Liver (tissue), 9 donors: ENCODE data around the gene HPS6. TPM values are rescaled to one million over a fixed set of nuclear protein-coding genes. Genes with fewer than 3 reads are reported as not detected.

Source experiments
- DNase-seq: peaks from one replicate; pipeline ENCODE4 v3.0.0-alpha.2; 2017; ENCODE audit warnings: low spot score
- H3K27ac ChIP-seq, 2 donors: one replicate each; pipeline ENCODE4 v1.7.0; 2013; ENCODE audit warnings: inconsistent platforms in 2 of 2, low read length in 2 of 2, control low read depth in 1 of 2, low read depth in 1 of 2, mild to moderate bottlenecking in 1 of 2
- H3K27me3 ChIP-seq, 4 donors: one replicate each; pipeline versions ENCODE4 v1.6.1 to v1.7.0; 2013; ENCODE audit warnings: low read length in 3 of 4, inconsistent platforms in 1 of 4, mild to moderate bottlenecking in 1 of 4, moderate library complexity in 1 of 4; ENCODE audit not compliant: control insufficient read depth in 4 of 4, insufficient read depth in 4 of 4
- H3K36me3 ChIP-seq, 4 donors: one replicate each; pipeline versions ENCODE4 v1.6.1 to v1.7.0; 2013; ENCODE audit warnings: low read length in 3 of 4, mild to moderate bottlenecking in 3 of 4, low read depth in 1 of 4, moderate library complexity in 1 of 4; ENCODE audit not compliant: control insufficient read depth in 4 of 4, insufficient read depth in 3 of 4
- H3K4me1 ChIP-seq, 4 donors: one replicate each; pipeline versions ENCODE4 v1.6.1 to v1.7.0; 2013; ENCODE audit warnings: low read length in 3 of 4, mild to moderate bottlenecking in 3 of 4, moderate library complexity in 1 of 4; ENCODE audit not compliant: control insufficient read depth in 4 of 4, insufficient read depth in 4 of 4
- H3K4me3 ChIP-seq, 3 donors: one replicate each; pipeline versions ENCODE4 v1.6.1 to v1.7.0; 2013; ENCODE audit warnings: low read length in 3 of 3, control low read depth in 1 of 3, low read depth in 1 of 3, mild to moderate bottlenecking in 1 of 3
- H3K9ac ChIP-seq, 2 donors: one replicate each; pipeline ENCODE4 v1.7.0; 2013; ENCODE audit warnings: low read length in 2 of 2, mild to moderate bottlenecking in 2 of 2, moderate library complexity in 2 of 2, control low read depth in 1 of 2, low read depth in 1 of 2
- H3K9me3 ChIP-seq, 4 donors: one replicate each; pipeline versions ENCODE4 v1.6.1 to v1.7.0; 2013; ENCODE audit warnings: low read length in 3 of 4; ENCODE audit not compliant: control insufficient read depth in 4 of 4
- EGR1 ChIP-seq, 2 donors: IDR thresholded peaks; 2 replicates each; pipeline ENCODE4 v1.6.1; 2016 to 2018; ENCODE audit warnings: antibody characterized with exemption in 2 of 2, low read depth in 2 of 2
- FOXA1 ChIP-seq: IDR thresholded peaks from 2 replicates; pipeline ENCODE4 v1.6.1; 2016; ENCODE audit warnings: antibody characterized with exemption
- FOXA2 ChIP-seq: IDR thresholded peaks from 2 replicates; pipeline ENCODE4 v1.6.1; 2016; ENCODE audit warnings: antibody characterized with exemption
- GABPA ChIP-seq, 2 donors: IDR thresholded peaks in 1 of 2; conservative IDR thresholded peaks in 1 of 2; 2 replicates each; pipeline ENCODE4 v1.6.1; 2016; ENCODE audit warnings: antibody characterized with exemption in 2 of 2, mild to moderate bottlenecking in 1 of 2, moderate library complexity in 1 of 2
- HNF4A ChIP-seq, 2 donors: conservative IDR thresholded peaks; 2 replicates each; pipeline ENCODE4 v1.6.1; 2016; ENCODE audit warnings: antibody characterized with exemption in 2 of 2, mild to moderate bottlenecking in 2 of 2
- JUND ChIP-seq, 2 donors: IDR thresholded peaks; 2 replicates each; pipeline ENCODE4 v1.6.1; 2016; ENCODE audit warnings: antibody characterized with exemption in 2 of 2
- NR2F2 ChIP-seq: IDR thresholded peaks from 2 replicates; pipeline ENCODE4 v1.6.1; 2016; ENCODE audit warnings: antibody characterized with exemption
- RAD21 ChIP-seq, 2 donors: IDR thresholded peaks; 2 replicates each; pipeline ENCODE4 v1.6.1; 2016; ENCODE audit warnings: antibody characterized with exemption in 2 of 2, mild to moderate bottlenecking in 2 of 2
- REST ChIP-seq: IDR thresholded peaks from 2 replicates; pipeline ENCODE4 v1.6.1; 2016; ENCODE audit warnings: antibody characterized with exemption, mild to moderate bottlenecking
- RXRA ChIP-seq, 2 donors: IDR thresholded peaks; 2 replicates each; pipeline ENCODE4 v1.6.1; 2017 to 2018; ENCODE audit warnings: antibody characterized with exemption in 2 of 2, mild to moderate bottlenecking in 1 of 2
- SP1 ChIP-seq: IDR thresholded peaks from 2 replicates; pipeline ENCODE4 v1.6.1; 2018; ENCODE audit warnings: antibody characterized with exemption, mild to moderate bottlenecking
- TAF1 ChIP-seq: conservative IDR thresholded peaks from 2 replicates; pipeline ENCODE4 v1.6.1; 2016; ENCODE audit warnings: antibody characterized with exemption, mild to moderate bottlenecking
- YY1 ChIP-seq: IDR thresholded peaks from 2 replicates; pipeline ENCODE4 v1.6.1; 2016; ENCODE audit warnings: antibody characterized with exemption, mild to moderate bottlenecking
- ZBTB33 ChIP-seq: IDR thresholded peaks from 2 replicates; pipeline ENCODE4 v1.6.1; 2016; ENCODE audit warnings: antibody characterized with exemption
- WGBS: extraction: QIAGEN DNeasy Blood & Tissue Kit; methylation state at CpG from one replicate; pipeline ENCODE4 v1.1.7; 2013; 5-methylcytosine and 5-hydroxymethylcytosine counted together
- polyA plus RNA-seq, 2 donors: library from polyadenylated mRNA; stranded (reverse) in 1 of 2; unstranded in 1 of 2; fragments of 200-250 nt in 1 of 2; fragments of >200 nt in 1 of 2; fragmentation: Nextera tagmentation in 1 of 2; extraction: Ambion mirVana in 1 of 2; gene quantifications; one replicate each; pipeline versions ENCODE4 v1.2.1 to v1.2.3, GENCODE V29; 2013 to 2015
- total RNA-seq, 2 donors: library from RNA; depleted of rRNA; stranded (reverse); fragments of >200 nt; gene quantifications; one replicate each; pipeline ENCODE4 v1.2.3, GENCODE V29; 2014
- donor health status: healthy.
- donor health status: healthy.
- donor health status: healthy.
- donor health status: healthy.
- donor health status: healthy.

HPS6 gene
- total and polyA plus RNA-seq, 4 donors, result 2.5 to 13.7 (median 10.0) TPM

- Histone ChIP-seq H3K9ac (no peak overlapping the region), H3K9me3 (no peaks in the 10 kb centered on the region), H3K36me3 (peaks cover 17 to 41% (median 35%) of the 10 kb centered on the region in 4 donors), H3K4me1 (peaks cover 6 to 27% (median 21%) of the 10 kb centered on the region in 4 donors), H3K27ac (no peak overlapping the region), H3K27me3 (no peaks in the 10 kb centered on the region), H3K4me3 (no peak overlapping the region)
- DNase-seq, result no peak
- TF ChIP-seq RXRA (IDR thresholded peaks at IDR 0.05) (no peak), SP1 (no peak), HNF4A (conservative IDR thresholded peaks at IDR 0.05) (no peak), RAD21 (IDR thresholded peaks at IDR 0.05) (no peak), TAF1 (no peak), YY1 (no peak), FOXA2 (no peak), FOXA1 (no peak), EGR1 (IDR thresholded peaks at IDR 0.05; ENCODE audit: low read depth in 2 of 2) (no peak), GABPA (IDR thresholded peaks at IDR 0.05 in 1 of 2, conservative IDR thresholded peaks at IDR 0.05 in 1 of 2) (no peak), JUND (IDR thresholded peaks at IDR 0.05) (no peak), REST (no peak), ZBTB33 (no peak), NR2F2 (no peak)
- 96% methylated on average over 12 of the region's 12 CpGs for WGBS
Measured at GRCh38 chr10:102111276-102111675, 46.1 kb downstream of the HPS6 start.

- H3K27me3 ChIP-seq, result no peaks in the 10 kb centered on the region
- no peak overlapping the region for H3K4me3 ChIP-seq
- DNase-seq, result peak; percentile 74
- peaks cover 6 to 37% (median 31%) of the 10 kb centered on the region in 4 donors for H3K4me1 ChIP-seq
- no peaks in the 10 kb centered on the region for H3K9me3 ChIP-seq
- no peak overlapping the region for H3K9ac ChIP-seq
- TF ChIP-seq ZBTB33, result no peak
- no peak for TF ChIP-seq NR2F2
- H3K36me3 ChIP-seq, result peaks cover 17 to 39% (median 35%) of the 10 kb centered on the region in 4 donors
- H3K27ac ChIP-seq, result no peak overlapping the region
- WGBS, result 76% methylated on average over 3 of the region's 3 CpGs
Measured at GRCh38 chr10:102112210-102112817, 47.2 kb downstream of the HPS6 start.
